HG02678 (cell line): Measurements from ENCODE around the gene TPSD1.
"Not testable (repeated sequence)": the region's sequence is repeated elsewhere in the genome, so short reads cannot be mapped to it uniquely, and the experiment has no call there.

Experiments used
- ATAC-seq: cut with Tn5 transposase; IDR thresholded peaks from one replicate; pipeline ENCODE4 v1.9.1; 2021; ENCODE audit warnings: mild to moderate bottlenecking, moderate library complexity; ENCODE audit not compliant: unreplicated experiment

The TPSD1 gene

DNA sequence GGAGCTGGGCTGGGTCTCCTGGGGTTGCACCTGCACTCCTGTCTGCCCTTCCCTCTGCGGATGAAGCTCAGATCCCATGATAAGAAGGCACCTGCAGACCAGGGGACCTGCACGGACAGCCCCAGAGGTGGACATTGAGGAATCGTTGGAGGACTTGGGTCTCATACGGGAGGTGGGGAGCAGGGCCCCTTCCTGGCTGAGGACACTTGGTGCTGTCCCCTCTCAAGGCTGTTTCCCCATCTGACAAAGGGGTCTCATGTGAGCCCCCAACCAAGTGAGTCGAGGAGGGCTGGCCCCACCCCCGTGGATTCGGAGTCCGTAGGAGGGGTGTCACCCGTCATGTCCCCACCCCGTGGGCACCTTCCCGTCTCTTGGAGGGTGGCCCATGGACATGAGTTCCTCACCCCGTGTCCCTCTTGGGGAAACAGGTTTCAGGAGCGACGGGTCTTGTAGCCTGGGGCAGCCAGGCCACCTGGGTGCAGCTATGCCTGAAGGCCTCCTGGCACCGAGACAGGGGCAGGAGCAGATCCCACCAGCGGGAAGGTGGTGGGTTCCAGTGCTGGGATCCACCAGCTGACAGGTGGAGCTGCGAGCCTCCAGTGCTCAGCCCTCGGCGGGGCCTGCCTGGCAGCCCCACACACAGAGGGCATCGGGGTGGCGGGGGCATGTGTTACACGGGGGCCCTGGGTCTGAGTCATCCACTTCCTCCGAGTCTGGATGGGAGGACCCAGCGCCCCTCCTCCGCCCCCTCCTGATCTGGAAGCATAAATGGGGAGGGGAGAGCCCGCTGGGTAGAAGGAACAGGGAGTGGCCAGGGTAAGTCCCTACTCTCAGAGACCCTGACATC lies at the start of gene TPSD1:
Gene TPSD1, plus strand, starts transcription at position 794 of the 847 bp plus-strand sequence. CDS start 212 bp downstream, outside the sequence.
- ATAC-seq = not testable (repeated sequence)

DNA sequence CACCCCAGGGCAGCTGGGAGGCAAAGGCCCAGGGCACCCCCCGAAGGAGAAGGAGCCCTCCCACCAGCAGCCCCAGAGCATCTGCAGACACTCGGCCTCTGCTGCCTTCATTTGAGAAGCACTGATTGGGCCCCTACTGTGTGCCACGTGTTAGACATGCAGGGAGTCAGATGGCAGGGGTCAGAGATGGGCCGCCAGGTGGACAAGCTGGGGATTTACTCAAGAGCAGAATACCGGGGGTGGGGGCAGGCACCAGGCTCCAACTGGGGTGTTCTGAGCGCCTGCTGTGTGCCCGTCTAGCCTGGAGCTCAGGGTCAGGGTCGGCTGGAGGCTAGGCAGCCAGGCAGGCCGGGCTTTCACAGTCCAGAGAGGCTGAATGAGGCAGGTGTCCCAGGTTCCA lies 49.5 kb upstream of the TPSD1 start:
- ATAC-seq = no peak

DNA sequence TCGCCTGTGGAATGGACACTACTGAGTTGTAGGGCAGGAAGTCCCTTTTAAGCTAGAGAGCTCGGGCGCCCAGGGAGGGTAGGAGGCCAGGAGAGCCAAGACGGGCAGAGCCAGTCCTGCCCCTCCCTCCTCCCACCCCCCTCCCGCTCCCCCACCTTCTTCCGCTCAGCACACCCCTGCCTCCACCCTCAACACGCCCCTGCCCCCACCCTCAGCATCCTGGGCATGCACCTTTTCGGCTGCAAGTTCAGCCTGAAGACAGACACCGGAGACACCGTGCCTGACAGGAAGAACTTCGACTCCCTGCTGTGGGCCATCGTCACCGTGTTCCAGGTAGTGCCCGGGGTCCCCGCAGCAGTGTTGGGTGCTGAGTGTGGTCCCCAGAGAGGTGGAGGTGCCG lies 49.1 kb upstream of the TPSD1 start:
- ATAC-seq = no peak

DNA sequence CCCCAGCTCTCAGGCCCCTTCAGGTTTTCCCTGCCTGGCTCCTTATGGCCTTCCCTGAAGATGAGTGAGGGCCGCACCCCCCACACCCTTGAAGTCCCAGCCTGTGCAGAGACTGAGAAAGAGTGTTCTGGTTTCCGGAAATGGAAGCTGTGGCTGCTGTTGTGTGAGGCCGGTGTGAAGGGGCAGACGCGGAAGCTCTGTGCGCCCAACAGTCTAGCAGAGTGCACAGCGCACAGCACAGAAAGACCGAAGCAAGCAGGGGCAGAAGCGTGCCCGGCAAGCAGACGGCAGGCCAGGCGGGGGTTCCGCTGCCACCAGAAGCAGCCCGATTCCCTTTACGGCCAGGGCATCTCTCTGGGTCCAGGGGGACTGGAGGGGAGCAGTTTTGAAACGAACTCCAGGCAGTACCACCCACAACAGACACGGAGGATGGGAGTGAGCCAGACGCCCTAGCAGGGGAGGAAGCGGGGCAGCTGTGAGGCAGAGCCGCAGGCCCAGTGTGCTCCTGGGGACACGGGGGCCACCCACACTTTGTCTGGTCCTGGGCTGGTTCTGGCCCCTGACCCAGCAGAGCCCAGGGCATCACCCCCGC lies 47.5 kb upstream of the TPSD1 start:
- ATAC-seq = no peak

DNA sequence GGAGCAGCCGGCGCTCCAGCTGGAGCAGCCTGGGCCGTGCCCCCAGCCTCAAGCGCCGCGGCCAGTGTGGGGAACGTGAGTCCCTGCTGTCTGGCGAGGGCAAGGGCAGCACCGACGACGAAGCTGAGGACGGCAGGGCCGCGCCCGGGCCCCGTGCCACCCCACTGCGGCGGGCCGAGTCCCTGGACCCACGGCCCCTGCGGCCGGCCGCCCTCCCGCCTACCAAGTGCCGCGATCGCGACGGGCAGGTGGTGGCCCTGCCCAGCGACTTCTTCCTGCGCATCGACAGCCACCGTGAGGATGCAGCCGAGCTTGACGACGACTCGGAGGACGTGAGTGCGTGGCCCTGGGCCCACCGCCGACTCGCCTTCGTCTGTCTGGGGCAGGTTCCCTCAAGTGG lies 46.8 kb upstream of the TPSD1 start:
- ATAC-seq = no peak

DNA sequence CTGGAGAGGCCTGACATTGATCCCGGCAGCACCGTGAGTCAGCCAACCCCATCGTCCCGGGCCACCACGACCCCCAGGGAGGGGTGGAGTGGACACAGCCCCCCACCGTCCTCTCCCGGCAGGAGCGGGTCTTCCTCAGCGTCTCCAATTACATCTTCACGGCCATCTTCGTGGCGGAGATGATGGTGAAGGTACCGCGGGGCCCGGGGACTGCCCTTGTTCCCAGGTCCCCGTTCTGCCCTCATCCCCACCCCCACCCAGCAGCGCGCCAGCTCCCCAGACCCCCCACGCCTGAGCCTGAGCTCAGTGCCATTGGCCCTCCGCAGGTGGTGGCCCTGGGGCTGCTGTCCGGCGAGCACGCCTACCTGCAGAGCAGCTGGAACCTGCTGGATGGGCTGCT lies 45.4 kb upstream of the TPSD1 start:
- ATAC-seq = no peak

DNA sequence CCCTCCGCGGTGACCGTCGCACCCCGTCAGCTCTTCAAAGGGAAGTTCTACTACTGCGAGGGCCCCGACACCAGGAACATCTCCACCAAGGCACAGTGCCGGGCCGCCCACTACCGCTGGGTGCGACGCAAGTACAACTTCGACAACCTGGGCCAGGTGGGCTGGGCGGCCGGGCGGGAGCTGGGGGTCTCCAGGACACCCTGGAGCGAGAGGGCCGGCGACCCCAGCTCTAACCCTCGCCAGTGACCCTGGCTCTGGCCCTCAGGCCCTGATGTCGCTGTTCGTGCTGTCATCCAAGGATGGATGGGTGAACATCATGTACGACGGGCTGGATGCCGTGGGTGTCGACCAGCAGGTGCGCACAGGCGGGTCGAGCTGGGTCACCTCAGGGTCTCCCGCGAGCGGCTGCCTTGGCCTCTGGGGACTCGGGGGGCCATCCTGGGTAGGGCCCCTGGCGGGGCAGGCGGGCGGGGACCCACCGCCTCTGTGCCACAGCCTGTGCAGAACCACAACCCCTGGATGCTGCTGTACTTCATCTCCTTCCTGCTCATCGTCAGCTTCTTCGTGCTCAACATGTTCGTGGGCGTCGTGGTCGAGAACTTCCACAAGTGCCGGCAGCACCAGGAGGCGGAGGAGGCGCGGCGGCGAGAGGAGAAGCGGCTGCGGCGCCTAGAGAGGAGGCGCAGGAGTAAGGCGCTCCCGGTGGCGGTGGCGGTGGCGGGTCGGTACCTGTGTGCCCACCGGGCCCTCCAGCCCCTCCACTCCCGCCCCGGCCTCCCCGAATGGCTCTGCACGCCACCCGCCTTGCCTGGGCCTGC lies 44.2 kb upstream of the TPSD1 start:
- ATAC-seq = no peak

DNA sequence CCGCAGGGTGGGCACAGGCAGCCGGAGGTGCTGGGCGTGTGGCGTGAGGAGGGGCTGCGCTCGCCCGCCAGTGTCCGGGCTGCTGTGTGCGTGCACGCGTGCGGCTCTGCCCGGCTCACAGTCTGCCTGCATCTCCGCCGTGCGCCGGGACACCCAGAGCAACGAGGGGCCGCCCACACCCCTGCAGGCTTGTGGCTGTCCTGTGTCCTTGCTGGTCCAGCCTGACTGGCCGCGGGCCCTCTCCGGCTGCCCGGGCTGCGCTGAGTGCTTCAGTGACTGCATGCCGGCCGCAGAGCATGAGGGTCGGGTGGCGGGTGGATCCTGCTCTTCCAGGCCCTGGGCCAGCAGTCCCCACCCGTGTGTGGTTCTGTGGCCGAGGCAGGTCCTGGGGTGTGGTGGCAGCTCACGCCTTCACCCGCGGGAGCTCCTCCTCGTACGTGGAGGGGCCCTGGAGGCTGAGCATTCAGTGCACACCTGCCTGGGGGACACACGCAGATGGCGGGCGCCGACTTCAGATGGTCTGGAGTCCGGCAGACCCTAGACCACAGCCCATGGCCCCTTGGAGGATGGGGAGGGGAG lies 43.2 kb upstream of the TPSD1 start:
- no peak for ATAC-seq

DNA sequence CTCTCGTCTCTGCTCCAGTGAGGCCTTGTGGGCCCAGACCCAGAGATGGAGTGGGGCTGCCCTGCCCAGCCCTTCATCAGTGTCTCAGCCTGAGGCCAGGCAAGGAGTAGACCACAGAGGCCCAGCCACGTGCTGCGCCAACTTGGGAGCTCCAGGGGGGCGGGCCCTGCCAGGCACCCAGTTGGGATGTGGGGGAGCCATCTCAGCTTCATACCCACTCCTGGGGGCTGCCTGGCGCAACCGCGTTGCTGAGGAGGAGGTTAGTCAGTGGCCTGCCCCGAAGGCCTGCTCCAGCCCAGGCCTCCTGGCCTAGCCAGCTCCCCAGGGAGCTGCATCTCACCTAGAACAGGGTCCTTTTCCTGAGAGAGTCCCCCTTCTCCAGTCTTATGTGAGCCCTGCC lies 42.6 kb upstream of the TPSD1 start:
- no peak for ATAC-seq

DNA sequence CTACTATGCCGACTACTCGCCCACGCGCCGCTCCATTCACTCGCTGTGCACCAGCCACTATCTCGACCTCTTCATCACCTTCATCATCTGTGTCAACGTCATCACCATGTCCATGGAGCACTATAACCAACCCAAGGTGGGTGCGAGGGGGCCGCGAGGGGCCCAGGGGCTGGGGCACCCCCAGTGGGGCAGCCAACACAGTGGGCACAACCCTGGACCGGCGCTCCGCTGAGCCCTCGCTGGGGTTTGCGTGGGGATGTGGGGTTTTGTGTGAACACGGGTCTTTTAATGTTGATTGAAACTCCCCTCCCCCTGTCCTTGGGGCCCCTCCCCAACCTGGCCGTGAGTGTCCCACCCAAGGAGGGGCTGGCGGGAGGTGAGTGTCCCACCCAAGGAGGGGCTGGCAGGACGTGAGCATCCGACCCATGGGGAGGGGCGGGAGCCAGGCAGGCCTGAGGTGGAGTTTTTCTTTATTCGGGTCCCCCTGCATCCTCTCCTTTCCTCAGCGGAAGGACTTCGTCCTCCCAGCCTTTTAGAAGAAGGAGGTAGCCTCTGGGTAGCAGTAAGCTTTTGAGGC lies 42.0 kb upstream of the TPSD1 start:
- no peak for ATAC-seq

DNA sequence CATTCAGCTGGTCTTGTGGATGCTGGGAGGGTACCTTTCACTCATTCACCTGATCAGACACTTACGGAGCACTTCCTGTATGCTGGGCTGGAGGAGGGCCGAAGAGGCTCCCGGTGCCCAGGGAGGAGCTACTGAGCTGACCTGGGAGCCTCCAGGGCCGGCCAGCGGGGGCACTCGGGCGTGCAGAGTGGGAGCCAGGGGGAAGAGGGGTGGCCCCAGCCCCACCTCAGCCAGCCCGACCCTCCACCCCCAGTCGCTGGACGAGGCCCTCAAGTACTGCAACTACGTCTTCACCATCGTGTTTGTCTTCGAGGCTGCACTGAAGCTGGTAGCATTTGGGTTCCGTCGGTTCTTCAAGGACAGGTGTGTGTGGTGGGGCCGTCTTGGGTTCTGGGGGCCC lies 41.1 kb upstream of the TPSD1 start:
- no peak for ATAC-seq

DNA sequence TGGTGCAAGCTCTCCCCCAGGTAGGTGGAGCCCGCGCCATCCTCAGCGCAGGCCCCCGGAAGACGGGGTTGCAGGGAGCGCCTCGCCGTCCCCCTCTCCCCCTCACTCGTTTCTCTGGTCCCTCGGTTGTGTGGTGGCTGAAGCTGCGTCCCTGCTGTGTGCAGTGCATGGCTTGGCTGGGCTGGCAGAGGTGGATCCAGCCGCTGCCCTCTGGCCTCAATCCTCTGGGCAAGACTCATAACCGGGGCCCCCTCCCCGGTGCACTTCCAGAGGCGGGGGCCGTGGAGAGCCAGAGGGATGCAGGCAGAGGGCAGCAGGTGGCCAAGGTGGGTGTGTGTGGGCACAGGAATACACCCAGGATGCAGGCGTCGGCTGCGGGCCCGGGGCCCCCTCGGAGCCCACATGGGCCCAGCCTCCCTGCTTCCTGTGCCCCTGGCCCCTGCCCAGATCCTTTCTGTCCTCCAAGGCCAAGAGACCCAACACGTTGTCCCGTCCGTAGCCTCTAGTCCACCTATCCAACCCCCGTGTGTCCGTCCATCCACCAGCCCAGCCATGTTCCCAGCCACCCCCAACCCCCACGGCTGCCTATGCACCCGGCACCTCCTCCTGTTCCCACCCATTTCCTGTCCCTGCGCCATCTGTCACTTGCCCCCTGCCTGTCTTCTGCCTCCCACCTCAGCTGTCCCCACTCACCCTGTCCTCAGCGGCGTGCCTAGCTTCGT lies 40.1 kb upstream of the TPSD1 start:
- no peak for ATAC-seq

DNA sequence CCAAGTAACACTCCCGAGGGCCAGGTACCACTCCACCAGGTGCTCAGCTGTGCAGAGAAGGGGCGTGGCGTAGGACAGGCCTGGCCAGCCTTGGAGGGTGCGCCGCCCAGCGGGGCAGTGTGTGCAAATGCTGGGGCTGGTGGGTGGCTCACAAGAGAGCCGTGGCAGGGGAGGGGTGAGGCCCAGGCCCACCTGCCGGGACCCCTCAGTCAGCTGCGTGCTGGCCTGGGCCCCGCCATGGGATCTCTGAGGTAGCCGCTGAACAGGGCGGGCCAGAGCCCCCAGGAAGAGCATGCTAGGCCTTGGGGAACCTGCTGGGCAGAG lies 39.6 kb upstream of the TPSD1 start:
- ATAC-seq = no peak

DNA sequence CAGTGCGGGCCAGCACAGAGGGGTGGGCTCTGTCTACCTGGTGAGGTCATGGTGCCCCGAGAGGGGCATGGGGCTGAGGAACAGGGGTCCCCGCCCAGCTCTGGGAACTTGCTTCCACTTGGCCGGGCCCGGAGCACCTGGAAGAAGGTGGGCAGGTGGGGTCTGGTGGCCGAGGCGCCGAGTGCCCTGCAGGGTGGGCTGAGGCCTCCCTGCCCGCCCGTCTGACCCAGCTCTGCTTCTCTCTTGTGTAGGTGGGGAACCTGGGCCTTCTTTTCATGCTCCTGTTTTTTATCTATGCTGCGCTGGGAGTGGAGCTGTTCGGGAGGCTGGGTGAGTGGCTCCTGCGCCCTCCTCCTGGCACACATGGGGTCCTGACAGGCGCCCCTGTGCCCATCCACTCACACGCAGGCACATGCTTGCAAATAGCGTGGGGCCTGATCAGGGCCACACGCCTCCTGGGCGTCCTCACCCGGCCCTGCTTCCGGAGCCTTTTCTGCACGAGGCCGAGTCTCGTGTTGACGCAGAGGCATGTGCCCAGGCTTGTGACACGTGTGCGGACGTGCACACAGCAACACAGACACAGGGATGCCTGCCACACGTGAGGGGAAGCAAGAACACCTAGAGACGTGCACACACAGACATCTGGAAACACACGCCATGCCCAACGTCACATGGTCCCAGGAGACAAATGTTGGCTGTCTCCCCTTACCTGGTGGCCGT lies 39.0 kb upstream of the TPSD1 start:
- ATAC-seq = no peak

DNA sequence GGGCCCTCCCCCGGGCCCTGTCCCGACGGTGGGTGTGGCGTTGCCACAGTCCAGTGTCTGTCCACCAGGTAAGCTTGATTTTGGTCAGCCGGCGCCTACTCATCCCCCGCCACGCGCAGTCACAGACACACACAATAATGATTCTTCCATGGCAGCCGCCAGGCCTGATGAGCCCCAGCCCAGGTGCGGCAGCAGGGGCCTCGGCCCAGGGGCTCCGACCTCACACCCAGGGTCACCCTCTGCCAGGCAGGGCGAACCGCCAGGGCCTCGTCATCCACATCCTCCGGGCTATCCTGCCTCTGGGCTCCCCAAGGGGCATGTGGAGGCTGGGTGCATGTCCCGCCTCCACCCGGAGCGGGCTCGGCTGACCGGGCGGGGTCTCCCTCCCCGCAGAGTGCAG lies 38.3 kb upstream of the TPSD1 start:
- ATAC-seq = no peak

DNA sequence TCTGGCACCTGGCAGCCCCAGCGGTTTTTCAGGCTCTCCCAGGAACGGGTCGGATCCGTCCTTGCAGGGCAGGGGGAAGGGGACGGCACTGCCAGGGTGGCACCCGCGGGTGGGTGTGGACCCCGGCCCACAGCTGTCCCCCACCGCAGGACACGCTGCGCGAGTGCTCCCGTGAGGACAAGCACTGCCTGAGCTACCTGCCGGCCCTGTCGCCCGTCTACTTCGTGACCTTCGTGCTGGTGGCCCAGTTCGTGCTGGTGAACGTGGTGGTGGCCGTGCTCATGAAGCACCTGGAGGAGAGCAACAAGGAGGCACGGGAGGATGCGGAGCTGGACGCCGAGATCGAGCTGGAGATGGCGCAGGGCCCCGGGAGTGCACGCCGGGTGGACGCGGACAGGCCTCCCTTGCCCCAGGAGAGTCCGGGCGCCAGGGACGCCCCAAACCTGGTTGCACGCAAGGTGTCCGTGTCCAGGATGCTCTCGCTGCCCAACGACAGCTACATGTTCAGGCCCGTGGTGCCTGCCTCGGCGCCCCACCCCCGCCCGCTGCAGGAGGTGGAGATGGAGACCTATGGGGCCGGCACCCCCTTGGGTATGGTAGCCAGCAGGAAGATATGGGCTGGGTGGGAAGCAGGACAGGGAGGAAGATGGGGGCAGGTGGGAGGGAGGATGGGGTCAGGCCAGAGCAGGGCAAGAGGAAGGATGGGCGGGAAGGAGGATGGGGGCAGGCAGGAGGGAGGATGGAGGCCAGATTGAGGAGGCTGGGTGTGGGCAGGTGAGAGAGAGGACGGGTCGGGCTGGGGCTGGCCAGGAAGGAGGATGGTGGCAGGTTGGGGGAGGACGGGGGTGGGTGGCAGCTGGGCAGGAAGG lies 37.6 kb upstream of the TPSD1 start:
- no peak for ATAC-seq

DNA sequence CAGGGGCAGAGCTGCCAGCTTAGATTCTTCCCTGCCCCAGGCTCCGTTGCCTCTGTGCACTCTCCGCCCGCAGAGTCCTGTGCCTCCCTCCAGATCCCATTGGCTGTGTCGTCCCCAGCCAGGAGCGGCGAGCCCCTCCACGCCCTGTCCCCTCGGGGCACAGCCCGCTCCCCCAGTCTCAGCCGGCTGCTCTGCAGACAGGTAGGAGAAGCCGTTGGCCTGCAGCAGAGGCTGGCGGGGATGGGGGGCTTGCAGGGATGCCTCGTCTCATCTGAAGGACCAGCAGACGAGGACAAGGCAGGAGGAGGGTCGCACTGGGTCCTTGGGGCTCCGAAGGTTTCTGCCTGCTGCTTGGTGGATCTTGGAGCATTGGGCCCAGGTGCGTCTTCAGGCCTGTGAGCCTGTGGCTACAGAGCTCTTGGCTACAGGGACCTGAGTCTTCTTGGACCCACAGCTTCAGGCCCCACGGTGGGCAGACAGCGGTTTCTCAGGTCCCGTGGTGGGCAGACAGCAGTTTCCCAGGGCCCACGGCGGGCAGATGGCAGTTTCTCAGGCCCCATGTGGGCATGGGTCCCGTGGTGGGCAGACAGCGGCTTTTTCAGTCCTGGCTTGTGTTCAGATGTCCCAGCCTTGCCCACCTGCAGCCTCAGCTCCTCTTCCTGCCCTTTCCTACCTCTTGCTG lies 36.8 kb upstream of the TPSD1 start:
- ATAC-seq = no peak

DNA sequence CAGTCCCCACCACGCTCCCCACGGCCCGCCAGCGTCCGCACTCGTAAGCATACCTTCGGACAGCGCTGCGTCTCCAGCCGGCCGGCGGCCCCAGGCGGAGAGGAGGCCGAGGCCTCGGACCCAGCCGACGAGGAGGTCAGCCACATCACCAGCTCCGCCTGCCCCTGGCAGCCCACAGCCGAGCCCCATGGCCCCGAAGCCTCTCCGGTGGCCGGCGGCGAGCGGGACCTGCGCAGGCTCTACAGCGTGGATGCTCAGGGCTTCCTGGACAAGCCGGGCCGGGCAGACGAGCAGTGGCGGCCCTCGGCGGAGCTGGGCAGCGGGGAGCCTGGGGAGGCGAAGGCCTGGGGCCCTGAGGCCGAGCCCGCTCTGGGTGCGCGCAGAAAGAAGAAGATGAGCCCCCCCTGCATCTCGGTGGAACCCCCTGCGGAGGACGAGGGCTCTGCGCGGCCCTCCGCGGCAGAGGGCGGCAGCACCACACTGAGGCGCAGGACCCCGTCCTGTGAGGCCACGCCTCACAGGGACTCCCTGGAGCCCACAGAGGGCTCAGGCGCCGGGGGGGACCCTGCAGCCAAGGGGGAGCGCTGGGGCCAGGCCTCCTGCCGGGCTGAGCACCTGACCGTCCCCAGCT lies 35.7 kb upstream of the TPSD1 start:
- ATAC-seq = no peak
